Spleen (tissue), 7 donors: ENCODE results near the gene IL1RL1.

Experiments used
- POLR2A ChIP-seq, 3 donors: fragments of 450-650 bp; IDR thresholded peaks; one replicate each; pipeline ENCODE4 v1.5.1; 2017; ENCODE audit warnings: antibody characterized with exemption in 3 of 3, mild to moderate bottlenecking in 1 of 3
- POLR2AphosphoS5 ChIP-seq, 3 donors: sonication (generic); formaldehyde crosslinking; IDR thresholded peaks; one replicate each; pipeline ENCODE4 v1.5.1; 2017; ENCODE audit warnings: antibody characterized with exemption in 3 of 3
- TF ChIP-seq, protein P1 (sequence below), 11 experiments: fragments of 200-600 bp in 7 of 11; fragments of 450-650 bp in 4 of 11; sonication (generic) in 4 of 11; IDR thresholded peaks in 8 of 11; conservative IDR thresholded peaks in 3 of 11; 1 replicate in 7 of 11; 2 replicates in 4 of 11; pipeline versions ENCODE4 v1.4.0 to v1.8.0; 2016 to 2021; ENCODE audit warnings: antibody characterized with exemption in 11 of 11, inconsistent platforms in 4 of 11, mild to moderate bottlenecking in 1 of 11
- donor health status: DM: no; HTN: no; CAD: no; lungs with moderate emphysema.
- donor health status: DM: no; HTN: no; CAD: no.
- donor health status: DM: no; HTN: no; CAD: no.

- TF ChIP-seq, protein P1, sequence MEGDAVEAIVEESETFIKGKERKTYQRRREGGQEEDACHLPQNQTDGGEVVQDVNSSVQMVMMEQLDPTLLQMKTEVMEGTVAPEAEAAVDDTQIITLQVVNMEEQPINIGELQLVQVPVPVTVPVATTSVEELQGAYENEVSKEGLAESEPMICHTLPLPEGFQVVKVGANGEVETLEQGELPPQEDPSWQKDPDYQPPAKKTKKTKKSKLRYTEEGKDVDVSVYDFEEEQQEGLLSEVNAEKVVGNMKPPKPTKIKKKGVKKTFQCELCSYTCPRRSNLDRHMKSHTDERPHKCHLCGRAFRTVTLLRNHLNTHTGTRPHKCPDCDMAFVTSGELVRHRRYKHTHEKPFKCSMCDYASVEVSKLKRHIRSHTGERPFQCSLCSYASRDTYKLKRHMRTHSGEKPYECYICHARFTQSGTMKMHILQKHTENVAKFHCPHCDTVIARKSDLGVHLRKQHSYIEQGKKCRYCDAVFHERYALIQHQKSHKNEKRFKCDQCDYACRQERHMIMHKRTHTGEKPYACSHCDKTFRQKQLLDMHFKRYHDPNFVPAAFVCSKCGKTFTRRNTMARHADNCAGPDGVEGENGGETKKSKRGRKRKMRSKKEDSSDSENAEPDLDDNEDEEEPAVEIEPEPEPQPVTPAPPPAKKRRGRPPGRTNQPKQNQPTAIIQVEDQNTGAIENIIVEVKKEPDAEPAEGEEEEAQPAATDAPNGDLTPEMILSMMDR (IDR thresholded peaks at IDR 0.05 in 8 of 11, conservative IDR thresholded peaks at IDR 0.05 in 3 of 11): no peak
- TF ChIP-seq POLR2A (IDR thresholded peaks at IDR 0.05) (no peak), POLR2AphosphoS5 (IDR thresholded peaks at IDR 0.05) (no peak)
Measured at GRCh38 chr2:102346381-102347130, 35.2 kb downstream of the IL1RL1 start.
